Spinal cord (tissue), 10 donors: ENCODE results near the gene HUNK. TPM values are rescaled to one million over a fixed set of nuclear protein-coding genes. Genes with fewer than 3 reads are reported as not detected.

Experiments used
- DNase-seq, 6 donors: peaks; one replicate each; pipeline versions ENCODE4 v3.0.0 to v3.0.0-alpha.2; 2013 to 2015; ENCODE audit warnings: low spot score in 6 of 6, low read depth in 4 of 6
- H3K27ac ChIP-seq: one replicate; pipeline ENCODE4 v1.5.1; 2013; ENCODE audit warnings: low read depth, low read length, control low read depth
- H3K27me3 ChIP-seq: one replicate; pipeline ENCODE4 v1.6.1; 2013; ENCODE audit warnings: low read length; ENCODE audit not compliant: control insufficient read depth, insufficient read depth
- H3K36me3 ChIP-seq: one replicate; pipeline ENCODE4 v1.6.1; 2013; ENCODE audit warnings: low read length; ENCODE audit not compliant: control insufficient read depth, insufficient read depth
- H3K4me1 ChIP-seq: one replicate; pipeline ENCODE4 v1.6.1; 2013; ENCODE audit warnings: low read length; ENCODE audit not compliant: control insufficient read depth, insufficient read depth
- H3K4me3 ChIP-seq: one replicate; pipeline ENCODE4 v1.5.1; 2013; ENCODE audit warnings: low read depth, low read length, control low read depth
- H3K9me3 ChIP-seq: one replicate; pipeline ENCODE4 v1.6.1; 2013; ENCODE audit warnings: low read length; ENCODE audit not compliant: control insufficient read depth, insufficient read depth
- WGBS: methylation state at CpG from one replicate; pipeline ENCODE4 v1.1.5; 2013; ENCODE audit warnings: missing lambda C conversion rate; ENCODE audit not compliant: insufficient coverage; 5-methylcytosine and 5-hydroxymethylcytosine counted together
- polyA plus RNA-seq, 2 donors: library from polyadenylated mRNA; unstranded; fragments of 120-200 nt; gene quantifications; one replicate each; pipeline ENCODE4 v1.2.1, GENCODE V29; 2013; ENCODE audit not compliant: insufficient read length in 2 of 2
- total RNA-seq, 2 donors: library from RNA; depleted of rRNA in 1 of 2; stranded (reverse); fragments of 120-200 nt in 1 of 2; fragments of >200 nt in 1 of 2; gene quantifications; one replicate each; pipeline versions ENCODE4 v1.2.3 to v1.2.4, GENCODE V29; 2013 to 2014
- donor health status: healthy.

Gene HUNK
- total and polyA plus RNA-seq, 4 donors: 3.0 to 8.2 (median 6.3) TPM

DNA sequence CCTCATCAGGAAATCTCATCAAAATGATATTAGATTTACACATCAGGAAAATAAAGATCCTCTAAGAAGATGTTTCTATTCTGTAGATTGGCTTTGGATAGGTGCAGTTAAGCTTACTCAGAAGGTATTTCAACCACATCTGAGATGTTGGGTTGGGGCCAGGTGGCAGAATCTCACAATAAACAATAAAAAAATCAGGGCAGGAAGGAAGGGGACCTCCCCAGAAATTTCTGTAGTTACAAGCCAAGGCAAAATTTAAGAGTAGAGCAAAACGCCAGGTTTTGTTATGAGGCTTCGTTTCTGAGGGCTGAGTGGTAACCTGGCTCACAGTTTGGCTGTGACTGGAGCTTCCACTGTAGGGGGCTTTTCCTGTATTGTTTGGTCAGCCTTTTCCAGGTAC lies 84.8 kb downstream of the HUNK start:
- no peaks in the 10 kb centered on the region for H3K27me3 ChIP-seq
- no CpG with 5 or more reads among the region's 2 CpGs for WGBS
- peaks cover 11% of the 10 kb centered on the region for H3K36me3 ChIP-seq

DNA sequence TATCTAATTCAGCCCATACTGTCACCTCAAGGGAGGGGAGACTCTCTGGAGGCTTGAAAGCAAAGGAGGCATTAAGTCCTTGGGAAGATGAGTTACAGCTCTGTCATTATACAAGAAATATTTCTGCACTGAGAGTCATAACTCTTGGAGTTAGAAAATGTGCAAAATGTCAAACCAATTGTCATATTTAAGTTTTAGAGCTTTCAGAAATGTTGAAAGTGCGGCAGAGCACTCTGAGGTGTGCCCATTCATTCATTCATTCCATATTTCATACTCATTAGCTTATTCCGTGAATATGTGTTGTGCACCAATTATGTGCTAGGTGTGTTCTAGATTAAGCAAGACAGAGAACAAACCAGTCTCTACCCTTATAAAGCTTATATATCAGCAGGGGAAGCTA lies 87.1 kb downstream of the HUNK start:
- no peaks in the 10 kb centered on the region for H3K27me3 ChIP-seq
- peak in 1 of 6 donors; percentile 28 for DNase-seq
- H3K27ac ChIP-seq: no peak overlapping the region
- no peak overlapping the region for H3K4me3 ChIP-seq
- H3K36me3 ChIP-seq: peaks cover 8% of the 10 kb centered on the region
- H3K9me3 ChIP-seq: no peaks in the 10 kb centered on the region
- WGBS: no CpG with 5 or more reads among the region's 2 CpGs
- H3K4me1 ChIP-seq: no peaks in the 10 kb centered on the region

More for the DNA sequence above, 84.8 kb downstream of the HUNK start:
- DNase-seq: no peak
- Histone ChIP-seq H3K9me3 (no peaks in the 10 kb centered on the region), H3K4me1 (no peaks in the 10 kb centered on the region), H3K4me3 (no peak overlapping the region), H3K27ac (no peak overlapping the region)

DNA sequence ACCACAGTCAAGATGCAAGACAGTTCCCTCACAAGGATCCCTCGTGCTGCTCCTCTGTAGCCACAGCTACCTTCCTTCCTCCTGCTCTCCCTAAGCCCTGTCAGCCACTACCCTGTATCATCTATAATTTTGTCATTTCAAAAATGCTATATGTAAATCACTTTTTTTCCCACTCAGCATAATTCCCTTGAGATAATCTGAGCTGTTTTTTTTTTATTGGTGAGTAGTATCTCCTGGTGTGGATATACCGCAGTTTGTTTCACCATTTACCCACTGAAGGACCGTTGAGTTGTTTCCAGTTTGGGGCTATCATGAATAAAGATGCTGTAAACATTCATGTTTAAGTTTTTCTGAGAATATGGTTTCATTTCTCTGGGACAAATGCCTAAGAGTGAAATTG lies 88.2 kb downstream of the HUNK start:
- no peaks in the 10 kb centered on the region for H3K27me3 ChIP-seq
- DNase-seq: no peak
- H3K36me3 ChIP-seq: peaks cover 7% of the 10 kb centered on the region
- no peak overlapping the region for H3K27ac ChIP-seq
- H3K4me1 ChIP-seq: no peaks in the 10 kb centered on the region
- 100% methylated on average over 2 of the region's 3 CpGs for WGBS
- H3K9me3 ChIP-seq: no peaks in the 10 kb centered on the region
- no peak overlapping the region for H3K4me3 ChIP-seq

DNA sequence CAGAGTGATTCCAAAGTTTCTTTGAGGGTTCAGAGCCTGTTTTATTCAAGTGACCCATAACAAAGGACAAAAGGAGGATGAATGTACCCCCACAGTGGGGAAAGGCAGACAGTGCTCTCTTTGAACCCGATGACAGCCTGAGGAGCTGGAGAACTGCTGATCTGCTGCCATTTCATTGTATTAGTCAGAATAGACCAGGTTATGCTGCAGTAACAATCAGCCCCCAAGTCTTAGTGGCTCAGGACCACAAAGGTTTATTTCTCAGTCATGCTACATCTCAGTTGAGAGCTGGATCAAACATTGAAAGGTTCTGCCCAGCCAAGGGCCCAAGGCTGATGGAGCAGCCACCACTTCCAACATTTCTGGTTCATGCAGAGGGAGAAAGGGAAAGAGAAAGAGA lies 88.9 kb downstream of the HUNK start:
- no peaks in the 10 kb centered on the region for H3K27me3 ChIP-seq
- H3K27ac ChIP-seq: no peak overlapping the region
- peaks cover 7% of the 10 kb centered on the region for H3K36me3 ChIP-seq
- DNase-seq: no peak
- no peaks in the 10 kb centered on the region for H3K9me3 ChIP-seq
- H3K4me1 ChIP-seq: no peaks in the 10 kb centered on the region
- 91% methylated on average over 1 of the region's 1 CpG for WGBS
- H3K4me3 ChIP-seq: no peak overlapping the region

DNA sequence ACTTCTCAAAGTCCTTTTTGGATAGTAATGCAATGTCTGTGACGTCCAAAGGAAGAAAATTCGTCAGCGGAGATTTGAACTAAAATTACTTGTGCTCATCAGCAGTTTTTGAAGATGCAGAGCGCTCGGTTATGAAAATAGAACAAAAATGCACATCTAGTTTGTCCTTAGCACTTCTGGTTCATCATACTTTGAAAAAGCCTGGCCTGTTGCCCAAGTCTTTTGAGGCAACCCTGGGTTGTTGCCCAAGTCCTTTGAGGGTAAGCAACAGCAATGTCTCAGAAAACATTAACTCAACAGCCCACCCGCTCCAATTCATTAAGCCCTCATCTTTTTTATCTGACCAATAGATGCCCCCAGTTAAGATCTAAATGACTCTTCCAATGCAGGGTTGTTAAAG lies 91.9 kb downstream of the HUNK start:
- WGBS: 98% methylated on average over 5 of the region's 6 CpGs
- peak in 1 of 6 donors; percentile 20 for DNase-seq
- Histone ChIP-seq H3K4me1 (no peaks in the 10 kb centered on the region), H3K36me3 (peaks cover 6% of the 10 kb centered on the region), H3K9me3 (no peaks in the 10 kb centered on the region), H3K4me3 (no peak overlapping the region), H3K27ac (no peak overlapping the region), H3K27me3 (no peaks in the 10 kb centered on the region)

DNA sequence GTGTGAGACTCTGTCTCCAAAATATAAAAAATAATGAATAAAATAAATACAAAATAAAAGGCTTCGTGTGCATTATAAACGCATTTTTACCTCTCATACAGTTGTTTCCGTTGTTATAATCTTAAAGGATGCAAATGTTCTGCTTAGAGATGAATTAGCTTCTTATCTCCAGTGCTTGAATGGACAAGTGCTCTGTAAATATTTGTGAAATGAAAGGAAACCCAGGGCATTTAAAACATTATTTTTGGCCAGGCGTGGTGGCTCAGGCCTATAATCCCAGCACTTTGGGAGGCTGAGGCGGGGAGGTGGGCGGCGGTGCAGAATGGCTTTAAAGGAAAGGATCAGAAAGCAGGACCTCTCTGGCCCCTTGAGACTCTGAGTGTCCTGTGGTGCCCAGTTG lies 94.5 kb downstream of the HUNK start:
- Histone ChIP-seq H3K4me3 (no peak overlapping the region), H3K9me3 (no peaks in the 10 kb centered on the region), H3K27ac (no peak overlapping the region), H3K36me3 (peaks cover 6% of the 10 kb centered on the region), H3K4me1 (no peaks in the 10 kb centered on the region), H3K27me3 (no peaks in the 10 kb centered on the region)
- DNase-seq: no peak
- WGBS: 87% methylated on average over 4 of the region's 7 CpGs

DNA sequence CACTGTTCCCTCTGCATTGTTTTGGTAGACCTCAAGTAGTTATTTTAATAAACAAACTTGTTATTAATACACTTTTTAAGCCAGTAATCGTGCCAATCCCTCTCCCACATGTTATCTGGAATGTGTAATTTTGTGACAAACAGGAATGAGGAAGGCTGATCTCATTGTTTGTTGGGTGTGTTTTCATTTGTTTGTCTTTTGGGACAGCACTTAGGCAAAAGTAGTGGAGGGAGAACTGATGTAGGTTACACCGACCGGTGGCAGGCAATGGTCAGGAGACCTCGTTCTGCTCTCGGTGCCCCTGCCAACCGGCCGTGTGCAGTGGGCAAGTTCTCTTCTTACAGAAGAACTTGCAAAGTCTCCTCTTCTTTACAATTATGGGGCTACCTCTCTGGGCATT lies 99.8 kb downstream of the HUNK start:
- H3K4me1 ChIP-seq: no peaks in the 10 kb centered on the region
- DNase-seq: no peak
- WGBS: 100% methylated on average over 3 of the region's 7 CpGs
- no peak overlapping the region for H3K4me3 ChIP-seq
- H3K36me3 ChIP-seq: peaks cover 6% of the 10 kb centered on the region
- no peaks in the 10 kb centered on the region for H3K27me3 ChIP-seq
- no peaks in the 10 kb centered on the region for H3K9me3 ChIP-seq
- no peak overlapping the region for H3K27ac ChIP-seq

DNA sequence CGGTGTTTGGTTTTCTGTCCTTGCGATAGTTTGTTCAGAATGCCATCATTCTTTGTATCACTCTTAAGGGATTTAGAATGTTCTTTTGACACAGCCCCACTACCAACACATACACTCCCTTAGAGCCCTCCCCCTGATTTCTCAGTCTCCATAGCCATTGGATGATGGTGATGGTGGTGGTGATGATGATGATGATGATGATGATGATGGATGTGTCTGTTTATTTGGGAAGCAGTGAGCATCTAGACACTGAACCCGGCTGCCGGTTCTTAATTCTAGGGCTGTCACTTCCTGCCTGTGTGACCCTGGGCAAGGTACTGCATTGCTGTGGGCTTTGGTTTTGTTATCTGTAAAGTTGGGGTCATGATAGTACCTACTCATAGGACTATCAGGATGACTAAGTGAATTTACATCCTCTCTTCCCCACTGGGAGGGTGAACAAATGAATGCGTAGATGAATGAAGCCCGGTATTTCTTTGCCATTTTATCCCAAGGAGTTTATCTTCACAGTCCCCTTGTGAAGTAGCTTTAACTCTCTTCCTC lies 100.7 kb downstream of the HUNK start:
- DNase-seq: no peak
- Histone ChIP-seq H3K27me3 (no peaks in the 10 kb centered on the region), H3K9me3 (no peaks in the 10 kb centered on the region), H3K27ac (no peak overlapping the region), H3K4me3 (no peak overlapping the region), H3K36me3 (peaks cover 2% of the 10 kb centered on the region), H3K4me1 (no peaks in the 10 kb centered on the region)
- 100% methylated on average over 1 of the region's 6 CpGs for WGBS

DNA sequence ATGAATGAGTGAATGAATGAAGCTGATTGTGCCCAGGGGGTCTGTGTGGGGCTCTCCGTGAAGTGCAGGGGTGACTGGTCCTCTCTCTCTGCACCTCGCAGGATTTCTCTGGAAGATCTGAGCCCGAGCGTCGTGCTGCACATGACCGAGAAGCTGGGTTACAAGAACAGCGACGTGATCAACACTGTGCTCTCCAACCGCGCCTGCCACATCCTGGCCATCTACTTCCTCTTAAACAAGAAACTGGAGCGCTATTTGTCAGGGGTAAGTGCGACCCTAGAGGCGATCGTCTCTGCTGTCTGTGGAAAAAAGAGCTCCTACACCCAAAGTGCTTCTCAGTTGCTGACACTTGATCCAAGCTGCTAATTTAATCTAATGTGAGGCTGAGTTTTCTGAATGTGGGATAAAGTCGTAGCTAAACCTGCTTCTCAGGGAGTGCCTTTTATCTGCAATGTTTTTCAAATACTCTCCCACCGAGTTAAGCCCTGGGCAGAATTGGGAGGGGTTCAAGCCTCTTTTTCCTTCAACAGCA lies 101.7 kb downstream of the HUNK start:
- Histone ChIP-seq H3K9me3 (no peaks in the 10 kb centered on the region), H3K27ac (no peak overlapping the region), H3K27me3 (no peaks in the 10 kb centered on the region), H3K4me1 (no peaks in the 10 kb centered on the region), H3K36me3 (no peaks in the 10 kb centered on the region), H3K4me3 (no peak overlapping the region)
- DNase-seq: no peak
- 60% methylated on average over 11 of the region's 16 CpGs for WGBS

DNA sequence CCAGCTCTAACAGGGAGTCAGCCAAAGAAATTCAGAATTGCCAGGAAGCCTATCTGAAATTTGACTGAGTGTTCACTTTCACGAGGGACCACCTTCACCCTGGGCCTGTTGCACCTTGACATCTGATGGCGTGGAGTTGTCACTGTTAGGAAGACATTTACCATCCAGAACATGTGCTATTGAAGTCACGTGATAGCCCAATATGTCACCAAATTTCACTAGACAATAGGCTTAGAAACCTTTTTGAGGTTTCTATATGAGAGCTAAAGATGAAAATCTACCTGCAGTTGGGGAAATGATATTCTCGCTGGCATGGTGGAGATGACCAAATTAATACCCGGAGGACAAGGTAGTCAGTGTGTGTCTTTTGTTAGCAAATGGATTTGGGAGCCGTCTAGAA lies 102.7 kb downstream of the HUNK start:
- Histone ChIP-seq H3K9me3 (no peaks in the 10 kb centered on the region), H3K36me3 (no peaks in the 10 kb centered on the region), H3K4me3 (no peak overlapping the region), H3K27ac (no peak overlapping the region), H3K27me3 (no peaks in the 10 kb centered on the region), H3K4me1 (no peaks in the 10 kb centered on the region)
- 75% methylated on average over 3 of the region's 6 CpGs for WGBS
- DNase-seq: no peak
